GM20431 (cell line): ENCODE results near the gene SMTN.

ENCODE experiments used
- in situ Hi-C: fragments of 300-500 bp; cut with MseI, MboI; formaldehyde crosslinking; loops from one replicate; pipeline ENCODE4 v1.15.0; 2020; ENCODE audit warnings: low sequenced_read_pairs; ENCODE audit not compliant: unreplicated experiment

SMTN gene

DNA sequence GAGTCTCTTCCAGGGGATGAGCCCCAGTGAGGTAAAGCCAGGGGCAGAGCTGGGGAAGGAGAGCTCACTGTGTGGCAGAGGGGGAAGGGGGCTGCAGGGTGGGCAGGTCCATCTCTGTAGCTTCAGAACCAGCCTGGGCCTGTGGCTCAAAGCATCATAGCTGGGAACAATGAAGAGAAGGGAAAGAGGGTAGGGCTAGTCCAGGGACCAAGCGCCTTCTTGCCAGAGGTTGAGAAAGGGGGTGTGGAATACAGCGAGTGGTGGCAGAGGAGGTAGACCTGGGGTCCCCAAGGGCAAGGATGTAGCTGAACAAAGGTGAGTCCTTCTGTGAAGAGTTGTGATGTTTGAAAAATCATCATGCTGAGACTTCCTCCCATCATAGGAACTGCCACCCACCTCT is 60.4 kb downstream of the SMTN start:
- in situ Hi-C loops = no loop called here

DNA sequence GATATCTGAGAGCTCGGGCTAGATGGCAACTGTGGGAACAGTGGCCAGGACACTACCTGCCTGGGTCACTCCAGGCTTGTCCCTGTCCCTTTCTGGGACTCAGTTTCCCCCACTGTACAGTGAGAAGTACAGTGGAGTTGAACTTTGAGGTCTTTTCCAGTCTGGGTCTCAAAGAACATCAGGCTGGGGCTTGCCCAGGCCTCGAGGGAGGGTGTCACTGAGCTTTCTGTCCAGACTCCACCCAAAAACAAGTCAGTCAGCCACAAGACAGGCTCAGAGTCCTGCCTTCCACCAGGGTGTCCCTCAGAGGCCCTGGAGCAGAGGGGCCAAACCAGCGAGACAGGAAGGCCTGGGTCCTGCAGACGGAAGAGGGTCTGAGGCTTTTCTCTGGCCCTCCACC is 61.2 kb downstream of the SMTN start:
- in situ Hi-C loops = no loop called here

DNA sequence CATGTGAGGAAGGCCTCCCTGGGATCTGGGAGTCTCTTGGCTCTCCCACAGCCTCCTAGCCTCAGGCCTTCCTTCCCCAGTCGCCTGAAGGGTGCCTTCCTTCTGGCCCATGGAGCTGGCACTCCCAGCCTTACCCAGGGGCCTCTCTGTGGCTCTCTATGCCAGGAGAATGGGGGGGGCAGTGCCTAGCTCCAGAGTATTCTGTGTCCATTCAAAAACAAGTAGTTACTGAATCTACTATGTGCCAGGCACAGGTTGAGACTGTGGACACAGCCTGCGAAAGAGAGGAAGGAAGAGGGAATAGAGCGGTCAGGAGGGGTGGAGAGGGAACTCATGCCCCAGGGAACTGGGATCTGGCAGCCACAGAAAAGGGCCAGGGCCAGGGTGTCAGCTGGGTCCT is 61.9 kb downstream of the SMTN start:
- in situ Hi-C loops = no loop called here

DNA sequence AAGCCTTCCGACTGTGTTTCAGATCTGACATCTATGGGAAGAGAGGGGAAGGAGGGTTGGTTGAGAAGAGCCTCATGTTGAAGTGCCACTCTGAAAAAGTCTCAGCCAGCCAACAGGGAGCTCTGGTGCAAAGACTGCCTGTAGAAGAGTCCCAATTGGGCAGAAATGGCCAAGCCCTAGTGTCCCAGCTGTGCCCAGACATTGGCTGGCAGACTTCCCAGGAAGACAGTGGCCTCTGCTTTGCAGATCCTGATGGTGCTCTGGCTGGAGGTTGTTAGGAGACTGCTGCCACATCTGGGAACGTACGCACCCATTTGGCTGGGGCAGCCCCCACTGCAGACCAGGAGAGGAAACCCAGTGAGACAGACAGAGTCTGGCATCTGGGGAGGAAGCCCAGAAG is 62.4 kb downstream of the SMTN start:
- in situ Hi-C loops = no loop called here

DNA sequence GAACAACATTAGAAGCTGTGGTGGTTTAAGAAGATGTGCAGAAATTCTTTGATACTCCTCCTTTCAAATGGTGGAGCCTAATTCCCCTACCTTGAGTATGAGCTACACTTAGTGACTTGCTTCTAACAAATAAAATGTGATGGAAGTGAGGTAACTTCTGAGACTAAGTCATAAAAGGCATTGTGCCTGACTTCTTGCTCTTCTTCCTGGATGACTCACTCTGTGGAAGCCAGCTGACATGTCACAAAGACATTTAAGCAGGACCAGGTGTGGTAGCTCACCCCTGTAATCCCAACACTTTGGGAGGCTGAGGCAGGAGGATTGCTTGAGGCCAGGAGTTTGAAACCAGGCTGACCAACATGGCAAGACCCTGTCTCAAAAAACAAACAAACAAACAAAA is 63.1 kb downstream of the SMTN start:
- in situ Hi-C loops = no loop called here

DNA sequence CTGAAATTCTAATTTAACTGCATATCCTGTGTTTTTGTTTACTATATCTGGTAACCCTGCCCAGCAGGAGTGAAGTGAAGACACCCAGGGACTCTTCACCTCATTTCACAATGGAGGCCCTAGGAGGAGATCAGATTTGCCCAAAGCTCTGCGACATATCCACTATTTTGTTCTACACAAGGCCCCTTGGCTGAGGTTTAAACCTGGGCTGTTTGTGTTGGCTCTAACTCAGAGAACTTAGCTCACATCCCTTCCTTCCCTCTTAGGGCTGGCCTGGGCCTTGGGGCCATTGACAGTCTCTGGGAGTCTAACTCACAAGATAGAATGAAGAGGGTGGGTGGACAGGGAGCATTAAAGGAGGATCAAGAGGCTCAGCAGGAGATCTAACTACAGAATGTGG is 67.4 kb downstream of the SMTN start:
- in situ Hi-C loops = no loop called here

DNA sequence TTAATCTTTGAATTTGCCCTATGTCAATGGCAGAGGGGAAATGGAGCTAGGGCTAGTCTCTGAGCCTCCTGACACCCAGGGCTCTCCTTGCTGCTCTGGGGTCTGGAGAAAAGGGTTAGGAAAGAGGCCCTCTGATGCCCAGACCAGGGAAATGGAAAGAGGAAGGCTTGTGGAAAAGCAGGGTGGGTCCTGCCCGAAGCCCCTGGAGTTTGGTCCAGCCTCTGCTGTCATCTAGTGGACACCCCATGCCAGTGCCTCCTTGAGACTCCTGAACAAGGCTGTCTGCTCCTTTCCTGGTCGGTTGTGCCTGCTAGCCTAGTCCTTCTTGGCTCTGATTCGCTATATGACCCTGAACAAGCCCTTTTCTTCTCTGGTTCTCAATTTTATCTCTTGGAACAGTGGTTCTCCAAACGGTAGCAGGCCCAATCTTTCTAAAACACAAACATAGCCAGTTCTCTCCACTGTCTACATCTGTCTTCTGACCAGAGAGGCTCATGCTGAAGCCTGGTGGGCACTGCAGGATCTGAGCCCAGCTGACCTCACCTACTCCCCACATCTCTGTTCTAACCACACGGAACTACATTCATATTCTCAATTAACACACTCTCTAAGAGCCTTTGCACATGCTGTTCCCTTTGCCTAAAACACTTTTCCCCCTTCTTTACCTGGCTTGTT is 68.0 kb downstream of the SMTN start:
- in situ Hi-C loops = no loop called here

DNA sequence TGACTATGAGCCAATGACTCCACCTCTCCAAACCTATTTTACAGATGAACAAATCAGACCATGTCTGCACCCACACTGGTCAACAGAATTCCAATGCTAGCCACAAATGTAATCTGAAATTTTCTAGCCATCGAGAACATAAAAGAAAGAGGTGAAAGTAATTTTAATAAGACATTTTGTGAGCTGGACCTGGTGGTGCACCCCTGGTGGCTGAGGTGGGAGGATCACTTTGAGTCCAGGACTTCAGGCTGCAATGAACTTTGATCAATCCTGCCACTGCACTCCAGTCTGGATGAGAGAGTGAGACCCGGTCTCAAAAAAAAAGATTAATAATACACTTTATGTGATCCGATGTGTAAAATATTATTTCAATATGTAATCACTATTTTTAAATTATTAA is 69.5 kb downstream of the SMTN start:
- in situ Hi-C loops = no loop called here

DNA sequence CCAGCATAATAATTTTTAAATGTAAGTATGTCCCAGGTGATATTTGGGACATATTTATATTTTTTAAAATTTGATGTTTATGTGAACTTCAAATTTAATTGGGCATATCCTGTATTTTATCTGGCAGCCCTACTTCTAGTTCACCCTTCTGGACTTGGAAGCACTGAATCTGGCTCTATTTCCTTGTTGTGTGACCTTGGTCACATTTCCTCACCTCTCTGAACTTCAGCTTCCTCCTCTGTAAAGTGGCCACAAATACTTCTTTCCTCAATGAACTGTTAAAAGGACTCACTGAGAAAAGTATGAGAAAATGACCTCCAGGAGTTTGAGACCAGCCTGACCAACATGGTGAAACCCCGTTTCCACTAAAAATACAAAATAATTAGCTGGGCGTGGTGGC is 70.8 kb downstream of the SMTN start:
- in situ Hi-C loops = no loop called here

DNA sequence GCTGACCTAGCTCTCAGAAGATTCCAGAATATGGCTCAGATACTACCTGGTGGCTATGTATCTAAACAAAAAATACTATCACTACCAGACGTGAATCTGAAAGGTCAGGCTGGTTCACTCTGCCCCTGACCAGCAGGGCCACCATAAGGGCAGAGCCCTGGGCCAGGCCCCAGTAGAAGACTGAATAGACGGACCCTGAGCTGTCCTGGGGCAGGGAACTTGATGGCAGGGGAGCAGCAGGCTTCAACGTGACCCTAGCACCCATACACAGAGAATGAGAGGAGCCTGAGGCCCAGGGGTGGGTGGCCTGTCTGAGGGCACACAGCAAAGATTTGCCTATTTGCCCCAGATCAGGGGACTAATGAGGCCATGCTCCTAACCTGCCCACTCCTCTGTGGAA is 72.2 kb downstream of the SMTN start:
- in situ Hi-C loops = no loop called here
